Stimulated activated CD8-positive, alpha-beta memory T cell treated with anti-CD3 and anti-CD28 coated beads, Interleukin-7, amount 100 ng/mL, for 4 hours (primary cell): ENCODE measurements around the gene DDX56.

Experiments
- DNase-seq, 2 donors: peaks; one replicate each; pipeline ENCODE4 v3.0.0-alpha.2; 2020; ENCODE audit warnings: low read depth in 2 of 2

DDX56 gene, protein sequence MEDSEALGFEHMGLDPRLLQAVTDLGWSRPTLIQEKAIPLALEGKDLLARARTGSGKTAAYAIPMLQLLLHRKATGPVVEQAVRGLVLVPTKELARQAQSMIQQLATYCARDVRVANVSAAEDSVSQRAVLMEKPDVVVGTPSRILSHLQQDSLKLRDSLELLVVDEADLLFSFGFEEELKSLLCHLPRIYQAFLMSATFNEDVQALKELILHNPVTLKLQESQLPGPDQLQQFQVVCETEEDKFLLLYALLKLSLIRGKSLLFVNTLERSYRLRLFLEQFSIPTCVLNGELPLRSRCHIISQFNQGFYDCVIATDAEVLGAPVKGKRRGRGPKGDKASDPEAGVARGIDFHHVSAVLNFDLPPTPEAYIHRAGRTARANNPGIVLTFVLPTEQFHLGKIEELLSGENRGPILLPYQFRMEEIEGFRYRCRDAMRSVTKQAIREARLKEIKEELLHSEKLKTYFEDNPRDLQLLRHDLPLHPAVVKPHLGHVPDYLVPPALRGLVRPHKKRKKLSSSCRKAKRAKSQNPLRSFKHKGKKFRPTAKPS

DNA sequence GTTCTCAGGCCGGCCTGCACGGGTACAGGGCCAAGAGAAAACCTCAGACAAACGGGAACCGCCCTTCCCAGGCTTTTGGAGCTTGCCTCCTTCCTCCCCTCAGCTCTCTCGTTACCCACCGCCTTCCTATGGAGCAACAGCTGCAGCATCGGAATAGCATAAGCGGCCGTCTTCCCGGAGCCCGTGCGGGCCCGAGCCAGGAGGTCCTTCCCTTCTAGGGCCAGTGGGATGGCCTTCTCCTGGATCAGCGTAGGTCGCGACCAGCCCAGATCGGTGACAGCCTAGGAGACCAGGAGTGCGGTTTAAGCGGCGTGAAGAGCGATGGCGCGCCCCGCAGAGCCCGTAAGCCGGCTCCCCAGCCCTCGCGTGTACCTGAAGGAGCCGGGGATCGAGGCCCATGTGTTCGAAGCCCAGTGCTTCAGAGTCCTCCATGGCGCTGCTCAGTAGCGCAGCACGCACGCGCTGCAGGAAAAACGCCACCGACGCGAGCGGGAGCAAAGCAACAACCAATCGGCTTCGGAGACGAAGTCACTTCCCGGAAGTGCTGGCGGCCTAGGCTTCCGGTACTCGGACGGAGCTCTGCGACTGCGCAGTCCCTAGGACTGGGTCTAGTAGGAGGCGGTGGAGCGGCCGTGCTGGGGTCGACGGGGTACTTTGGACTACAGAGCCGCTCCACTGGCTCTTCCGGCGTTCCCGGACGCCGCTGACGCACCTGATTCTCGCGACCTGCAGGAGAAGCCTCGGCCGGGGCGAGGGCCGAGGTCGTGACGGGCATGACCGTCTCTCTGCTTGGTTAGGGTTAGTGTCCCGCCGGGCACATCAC, at the start of gene DDX56:
Gene DDX56 (minus strand): TSS at position 445 of the 823 bp plus-strand sequence. CDS start 13 bp downstream, at position 432.
- DNase-seq = peak; percentile 89 to 90

DNA sequence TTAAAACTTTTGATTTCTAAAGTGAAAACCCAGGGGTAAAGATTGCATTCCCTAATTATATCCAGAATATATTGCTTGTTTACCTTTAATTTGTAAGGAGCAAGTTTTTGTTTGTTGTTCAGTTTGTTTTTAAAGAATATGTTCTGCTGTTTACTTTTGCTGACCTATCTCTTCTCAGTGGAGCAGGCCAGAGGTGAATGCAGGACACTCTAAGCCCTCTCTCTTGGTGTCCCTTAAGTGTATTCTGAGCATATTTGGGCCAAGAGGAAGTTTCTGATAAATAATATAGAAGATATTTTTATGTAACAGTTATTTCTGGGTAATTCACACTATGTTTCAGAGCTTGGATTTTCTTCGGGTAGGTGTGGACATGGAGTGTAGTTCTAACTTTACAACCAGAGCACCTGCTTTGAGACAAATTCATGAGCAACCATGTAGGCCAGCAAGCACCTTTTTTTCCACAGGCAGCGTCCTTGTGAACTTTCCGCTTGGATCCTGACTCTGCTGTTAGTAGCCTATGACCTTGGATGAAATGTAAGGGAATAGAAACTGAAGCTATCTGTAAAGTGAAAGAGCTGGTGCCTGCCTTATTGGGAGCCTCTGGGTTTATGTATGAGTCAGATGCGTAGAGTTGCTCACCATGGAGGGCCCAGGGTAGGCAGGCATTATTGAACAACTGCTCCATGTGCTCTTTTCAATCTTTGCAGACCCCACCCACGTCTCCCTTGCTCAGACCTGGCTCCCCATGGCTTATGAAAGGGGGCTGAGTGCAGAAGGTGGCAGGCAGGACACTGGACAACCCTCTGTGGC, 48.8 kb upstream of the DDX56 start:
- no peak for DNase-seq

DNA sequence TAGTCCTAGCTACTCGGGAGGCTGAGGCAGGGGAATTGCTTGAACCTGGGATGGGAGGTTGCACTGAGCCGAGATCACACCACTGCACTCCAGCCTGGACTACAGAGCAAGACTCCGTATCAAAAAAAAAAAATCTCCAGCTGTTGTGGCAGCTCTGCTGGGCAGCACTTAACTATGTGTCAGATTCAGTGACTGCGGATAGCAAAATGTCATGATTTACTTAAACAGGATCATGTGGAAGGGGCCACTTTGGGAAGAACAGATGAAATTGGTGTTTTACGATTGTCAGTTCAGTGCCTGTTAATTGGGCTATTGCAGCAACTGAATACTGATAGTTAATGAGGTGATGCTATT, 48.0 kb upstream of the DDX56 start:
- no peak for DNase-seq

DNA sequence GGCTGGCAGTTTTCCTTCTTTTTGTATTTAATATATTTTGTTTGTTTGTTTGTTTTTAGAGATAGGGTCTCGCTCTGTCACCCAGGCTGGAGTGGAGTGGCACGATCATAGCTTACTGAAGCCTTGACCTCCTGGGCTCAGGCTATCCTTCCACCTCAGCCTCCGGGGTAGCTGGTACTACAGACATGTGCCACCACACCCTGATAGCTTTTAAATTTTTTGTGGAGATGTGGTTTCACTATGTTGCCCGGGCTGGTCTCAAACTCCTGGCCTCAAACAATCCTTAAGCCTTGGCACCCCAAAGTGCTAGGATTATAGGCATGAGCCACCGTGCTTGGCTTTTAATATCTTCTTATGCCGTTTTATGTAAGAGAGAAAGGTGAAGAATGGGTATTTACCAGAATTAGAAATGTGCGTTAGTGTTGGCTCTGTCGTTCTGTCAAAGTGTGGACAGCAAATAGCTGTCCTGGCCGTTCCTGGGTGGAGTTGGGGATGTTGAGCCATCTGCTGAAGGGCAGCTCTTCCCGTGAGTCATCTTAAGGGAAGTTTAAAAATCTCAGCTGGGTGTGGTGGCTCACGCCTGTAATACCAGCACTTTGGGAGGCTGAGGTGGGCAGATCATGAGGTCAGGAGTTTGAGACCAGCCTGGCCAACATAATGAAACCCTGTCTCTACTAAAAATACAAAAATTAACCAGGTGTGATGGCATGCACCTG, 47.5 kb upstream of the DDX56 start:
- no peak for DNase-seq

DNA sequence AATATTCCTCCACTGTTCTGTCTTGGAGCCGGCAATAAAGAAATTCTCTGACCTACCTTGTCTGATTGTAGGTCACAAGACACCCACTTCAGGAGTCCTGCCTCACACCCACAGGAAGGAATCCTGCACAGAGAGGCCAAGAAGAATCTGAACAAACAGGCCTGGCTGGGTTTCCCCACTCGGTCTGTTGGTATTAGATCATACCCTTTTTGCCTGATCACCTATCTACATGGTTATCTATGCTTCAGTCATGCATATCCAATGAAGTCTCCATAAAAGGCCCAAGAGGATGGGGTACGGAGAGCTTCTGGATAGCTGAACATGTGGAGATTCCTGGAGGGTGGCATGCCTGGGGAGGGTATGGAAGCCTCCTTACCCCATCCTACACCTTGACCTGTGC, 45.0 kb upstream of the DDX56 start:
- DNase-seq = no peak

DNA sequence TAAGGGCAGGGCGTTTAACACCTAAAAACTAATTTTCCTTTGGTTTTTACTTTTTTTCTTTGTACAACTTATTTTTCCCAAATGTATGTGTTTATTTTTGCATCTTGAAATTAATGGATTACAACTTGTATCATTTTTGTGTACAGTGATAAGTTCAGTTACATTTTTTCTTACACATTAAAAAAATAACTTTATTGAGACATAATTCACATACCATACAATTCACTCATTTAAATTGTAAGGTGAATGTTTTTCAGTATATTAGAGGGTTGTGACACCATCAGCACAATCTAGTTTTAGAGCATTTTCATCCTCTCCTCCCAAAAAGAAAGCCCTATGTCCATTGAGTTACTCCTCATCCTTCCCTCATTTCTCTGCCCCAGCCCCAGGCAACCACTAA, 44.3 kb upstream of the DDX56 start:
- DNase-seq = no peak

DNA sequence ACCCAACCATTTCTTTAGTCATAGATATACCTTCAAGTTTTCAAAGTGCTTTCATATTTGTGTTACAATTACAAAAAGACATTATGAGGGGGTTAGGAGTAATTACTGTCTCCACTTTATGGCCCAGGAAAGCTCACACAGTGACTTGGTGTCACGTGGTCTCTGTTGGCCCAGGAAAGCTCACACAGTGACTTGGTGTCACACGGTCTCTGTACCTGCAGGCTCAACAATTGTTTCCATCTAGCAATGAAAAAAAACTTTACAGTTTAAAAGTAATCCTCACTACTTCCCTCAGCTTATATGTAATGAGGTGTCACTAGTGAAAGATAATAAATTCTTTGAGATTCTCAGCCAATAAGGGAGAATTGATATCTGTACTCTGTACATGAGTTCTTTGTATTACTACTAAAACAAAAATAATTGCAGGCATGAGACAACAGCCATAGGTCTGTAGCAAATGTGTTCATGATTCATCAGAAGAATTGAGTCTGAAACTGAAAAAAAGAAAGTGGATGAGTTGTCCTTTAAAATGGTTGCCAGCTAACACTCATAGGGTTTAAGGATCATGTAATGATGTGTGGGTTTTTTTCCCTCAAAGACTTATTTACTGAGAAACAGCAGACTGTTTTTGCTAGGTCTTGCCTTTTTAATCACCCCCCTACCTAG, 43.6 kb upstream of the DDX56 start:
- DNase-seq = no peak

DNA sequence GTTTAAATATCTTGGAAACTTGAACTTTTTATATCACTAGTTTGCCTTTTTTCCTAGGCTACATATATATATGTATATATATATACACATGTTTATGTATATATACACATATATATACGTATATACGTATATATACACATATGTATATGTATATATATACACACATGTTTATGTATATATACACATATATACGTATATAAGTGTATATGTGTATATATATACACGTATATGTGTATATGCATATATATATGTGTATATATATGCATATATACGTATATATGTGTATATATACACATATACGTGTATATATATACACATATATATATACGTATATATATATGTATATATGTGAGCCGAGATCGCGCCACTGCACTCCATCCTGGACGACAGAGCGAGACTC, 42.8 kb upstream of the DDX56 start:
- DNase-seq = no peak

DNA sequence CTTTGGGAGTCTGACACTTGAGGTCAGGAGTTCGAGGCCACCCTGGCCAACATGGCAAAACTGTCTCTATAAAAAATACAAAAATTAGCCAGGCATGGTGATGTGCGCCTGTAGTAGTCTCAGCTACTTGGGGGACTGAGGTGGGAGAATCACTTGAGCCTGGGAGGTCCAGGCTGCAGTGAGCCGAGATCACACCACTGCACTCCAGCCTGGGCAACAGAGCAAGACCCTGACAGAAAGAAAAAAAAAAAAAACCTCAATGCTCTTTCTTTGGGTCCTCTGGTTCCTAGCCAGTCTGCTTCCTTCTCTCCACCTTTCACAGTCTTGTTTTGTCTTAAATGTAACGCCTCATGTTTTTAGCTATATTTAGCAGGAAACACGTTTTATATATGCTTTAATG, 42.1 kb upstream of the DDX56 start:
- no peak for DNase-seq

DNA sequence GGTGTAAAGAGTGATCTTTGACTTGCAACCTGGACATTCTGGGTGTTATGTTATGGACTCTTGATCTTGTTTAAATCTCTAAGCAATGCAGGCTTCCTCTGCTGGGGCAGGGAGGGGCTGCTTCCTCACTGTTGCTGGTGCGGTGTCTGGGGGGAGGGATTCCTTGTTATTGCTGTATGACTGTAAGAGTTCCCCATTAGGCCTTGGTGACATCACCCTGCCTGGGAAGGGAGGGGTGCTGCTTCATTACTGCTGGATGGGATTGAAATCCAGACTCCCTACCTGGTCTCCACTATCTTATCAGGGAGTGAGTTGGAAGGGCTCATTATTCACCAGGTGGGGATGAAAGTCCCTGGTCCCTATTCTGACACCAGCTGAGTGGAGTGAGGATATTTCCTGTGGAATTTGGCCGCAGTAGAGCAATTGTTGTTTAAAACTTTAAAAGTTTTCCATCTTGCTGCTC, 41.5 kb upstream of the DDX56 start:
- DNase-seq = no peak

DNA sequence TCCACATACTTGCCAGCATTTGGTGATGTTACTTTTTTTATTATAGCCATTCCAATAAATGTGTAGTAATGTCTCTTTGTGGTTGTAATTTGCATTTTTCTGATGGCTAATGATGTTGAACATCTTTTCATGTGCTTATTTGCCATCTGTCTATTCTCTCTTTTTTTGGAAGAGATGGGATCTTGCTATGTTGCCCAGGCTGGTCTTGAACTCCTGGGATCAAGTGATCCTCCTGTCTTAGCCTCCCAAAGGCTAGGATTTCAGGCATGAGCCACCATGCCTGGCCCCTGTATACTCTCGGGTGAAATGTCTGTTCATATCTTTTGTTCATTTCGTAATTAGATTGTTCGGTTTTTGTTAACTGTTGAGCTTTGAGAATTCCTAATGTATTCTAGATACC, 36.1 kb upstream of the DDX56 start:
- DNase-seq = no peak

DNA sequence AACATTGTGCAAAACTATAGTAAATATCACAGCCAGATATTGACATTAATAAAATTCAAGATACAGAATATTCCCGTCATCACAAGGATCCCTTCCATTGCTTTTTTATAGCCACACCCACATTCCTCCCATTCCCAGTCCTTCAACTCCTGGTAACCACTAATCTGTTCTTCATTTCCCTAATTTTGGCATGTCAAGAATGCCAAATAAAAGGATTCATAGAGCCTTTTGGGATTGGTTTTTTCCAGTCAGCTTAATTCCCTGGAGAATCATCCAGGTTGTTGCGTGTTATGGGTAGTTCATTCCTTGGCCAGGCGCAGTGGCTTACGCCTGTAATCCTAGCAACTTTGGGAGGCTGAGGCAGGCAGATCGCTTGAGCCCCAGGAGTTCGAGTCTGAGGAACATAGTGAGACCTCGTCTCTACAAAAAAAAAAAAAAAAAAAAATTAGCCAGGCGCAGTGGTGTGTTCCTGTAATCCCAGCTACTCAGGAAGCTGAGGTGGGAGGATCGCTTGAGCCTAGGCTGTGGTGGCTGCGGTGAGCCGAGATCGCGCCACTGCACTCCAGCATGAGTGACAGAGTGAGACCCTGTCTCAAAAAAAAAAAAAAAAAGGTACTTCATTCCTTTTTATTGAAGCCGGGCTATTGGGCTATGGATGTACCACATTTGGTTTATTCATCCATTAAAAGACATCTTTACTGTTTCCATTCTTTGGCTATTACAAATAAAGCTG, 35.4 kb upstream of the DDX56 start:
- no peak for DNase-seq

DNA sequence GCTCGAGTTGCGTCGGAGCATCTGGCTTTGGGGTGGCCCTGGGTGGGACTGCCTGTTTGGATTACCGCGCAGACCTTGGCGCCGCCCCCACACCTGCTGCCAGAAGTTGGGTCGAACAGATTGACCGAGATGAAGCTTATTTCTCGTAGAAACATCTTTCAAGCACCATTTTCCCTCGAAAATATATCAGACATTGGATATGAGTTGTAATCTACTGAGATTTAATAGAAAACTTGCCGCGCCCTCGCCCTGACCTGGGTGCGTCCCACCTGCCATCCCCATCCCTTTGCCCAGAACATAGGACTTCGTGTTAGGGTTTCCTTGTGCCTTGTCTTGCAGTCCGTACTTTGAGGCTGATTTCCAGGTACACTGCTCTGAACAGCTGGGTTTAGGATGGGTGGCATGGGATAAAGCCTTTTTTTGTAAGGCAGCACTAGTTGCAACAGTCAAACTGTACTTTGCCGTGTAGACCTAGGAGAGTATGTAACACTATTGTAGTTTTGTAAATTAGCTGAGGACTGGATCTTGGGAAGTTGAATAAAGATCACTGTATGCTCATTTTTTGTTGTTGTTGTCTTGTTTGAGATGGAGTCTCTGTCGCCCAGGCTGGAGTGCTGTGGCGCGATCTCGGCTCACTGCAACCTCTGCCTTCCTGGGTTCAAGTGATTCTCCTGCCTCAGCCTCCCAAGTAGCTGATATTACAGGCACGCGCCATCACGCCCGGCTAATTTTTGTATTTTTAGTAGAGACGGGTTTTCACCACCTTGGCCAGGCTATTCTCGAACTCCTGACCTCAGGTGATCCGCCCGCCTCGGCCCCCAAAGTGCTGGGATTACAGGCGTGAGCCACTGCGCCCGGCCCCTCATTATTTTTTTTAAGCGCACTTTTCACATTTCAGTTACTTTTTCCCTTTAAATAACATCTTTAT, 33.7 kb upstream of the DDX56 start:
- no peak for DNase-seq

DNA sequence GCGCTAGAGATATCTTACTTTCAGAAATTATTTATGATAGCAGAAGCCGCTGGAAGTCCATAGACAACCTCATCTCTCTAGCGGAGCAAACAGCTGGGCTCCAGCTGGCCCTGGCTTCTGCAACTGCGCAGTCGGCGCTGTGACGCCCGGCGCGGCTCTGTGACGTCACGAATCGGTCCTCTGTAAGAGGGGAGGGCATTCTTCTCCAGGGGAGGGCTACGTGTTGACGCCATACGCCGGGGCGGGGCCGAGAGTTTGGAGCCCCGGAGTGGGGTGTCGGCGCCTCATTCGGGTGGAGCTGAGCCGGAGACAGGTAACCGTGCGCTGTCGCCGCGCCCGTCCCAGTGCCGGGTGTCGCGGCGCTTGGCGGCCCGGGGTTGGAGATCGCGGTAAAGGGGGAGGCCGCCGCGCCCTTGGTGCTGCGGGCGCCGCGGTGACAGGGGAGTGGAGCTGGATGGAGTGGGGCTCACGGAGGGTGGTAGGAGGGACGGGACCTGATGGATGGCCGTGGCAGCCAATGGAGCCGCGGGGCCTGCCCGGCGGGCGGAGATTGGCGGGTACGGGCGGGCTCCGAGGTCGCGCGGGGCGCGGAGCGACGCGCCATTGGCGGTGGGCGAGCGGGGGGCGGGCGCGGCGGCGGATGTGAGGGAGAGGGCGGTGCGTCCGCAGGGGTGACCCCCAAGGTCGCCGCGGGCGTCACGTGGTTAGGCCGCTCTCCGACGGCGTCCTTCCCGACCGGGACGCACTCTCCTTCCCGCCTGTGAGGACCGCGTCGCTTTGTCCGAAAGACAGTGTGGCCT, 32.8 kb upstream of the DDX56 start, which contains the start of gene OGDH:
Gene OGDH (plus strand): TSS at position 287 of the 800 bp plus-strand sequence. CDS start 17,717 bp downstream, outside the sequence.
- peak; percentile 98 to 99 for DNase-seq

DNA sequence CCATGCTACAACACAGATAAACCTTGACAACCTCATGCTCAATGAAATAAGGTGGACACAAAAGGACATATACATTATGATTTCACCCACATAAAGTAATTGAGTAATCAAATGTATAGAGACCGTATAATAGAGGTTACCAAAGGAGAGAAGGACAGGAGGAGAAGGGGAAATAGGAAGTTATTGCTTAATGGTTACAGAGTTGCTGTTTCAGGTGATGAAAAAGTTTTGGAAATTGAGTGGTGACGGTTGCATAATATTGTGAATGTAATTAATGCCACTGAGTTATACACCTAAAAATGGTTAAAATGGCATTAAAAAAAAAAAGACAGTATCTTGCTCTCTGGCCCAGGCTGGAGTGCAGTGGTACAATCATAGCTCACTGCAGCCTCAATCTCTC, 31.2 kb upstream of the DDX56 start:
- no peak for DNase-seq

DNA sequence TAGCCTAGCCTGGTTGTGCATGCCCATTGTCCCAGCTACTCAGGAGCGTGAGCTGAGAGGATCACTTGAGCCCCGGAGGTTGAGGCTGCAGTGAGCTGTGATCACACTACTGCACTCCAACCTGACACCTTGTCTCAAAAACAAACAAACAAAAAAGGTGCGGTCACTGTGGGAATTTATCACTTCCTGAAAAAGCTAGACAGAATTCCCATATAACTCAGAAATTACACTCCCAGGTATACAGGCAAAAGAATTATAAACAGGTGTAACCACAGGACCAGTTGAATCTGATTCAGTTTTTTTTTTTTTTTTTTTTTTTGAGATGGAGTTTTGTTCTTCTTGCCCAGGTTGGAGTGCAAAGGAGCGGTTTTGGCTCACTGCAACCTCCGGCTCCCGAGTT, 29.5 kb upstream of the DDX56 start:
- no peak for DNase-seq

DNA sequence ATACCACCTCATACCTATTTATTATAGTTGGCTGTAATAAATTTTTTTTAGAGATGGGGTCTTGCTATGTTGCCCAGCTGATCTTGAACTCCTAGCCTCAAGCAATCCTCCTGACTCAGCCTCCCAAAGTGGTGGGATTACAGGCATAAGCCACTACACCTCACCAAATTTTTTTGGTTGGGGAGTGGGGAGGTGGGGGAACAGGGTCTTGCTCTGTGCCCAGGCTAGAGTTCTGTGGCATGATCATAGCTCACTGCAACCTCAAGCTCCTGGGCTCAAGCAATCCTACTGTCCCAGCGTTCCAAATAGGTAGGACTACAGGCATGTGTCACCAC, 28.8 kb upstream of the DDX56 start:
- DNase-seq = no peak

DNA sequence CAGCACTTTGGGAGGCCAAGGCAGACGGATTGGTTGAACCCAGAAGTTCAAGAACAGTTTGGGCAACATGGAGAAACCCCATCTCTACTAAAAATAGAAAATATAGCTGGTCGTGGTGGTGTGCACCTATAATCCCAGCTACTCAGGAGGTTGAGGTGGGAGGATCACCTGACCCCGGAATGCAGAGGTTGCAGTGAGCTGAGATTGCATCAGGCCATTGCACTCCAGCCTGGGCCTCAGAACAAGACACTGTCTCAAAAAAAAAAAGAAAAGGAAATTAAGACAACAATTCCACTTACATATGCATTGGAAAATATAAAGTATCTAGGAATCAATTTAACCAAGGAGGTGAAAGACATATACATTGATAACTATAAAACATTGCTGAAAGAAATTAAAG, 25.5 kb upstream of the DDX56 start:
- no peak for DNase-seq
